CD4-positive, alpha-beta T cell treated with Interleukin-17A for 4 hours (primary cell): ENCODE data around the gene UBTD1.
"Not testable (repeated sequence)": the region's sequence is repeated elsewhere in the genome, so short reads cannot be mapped to it uniquely, and the experiment has no call there.

Experiments used
- DNase-seq: peaks from one replicate; pipeline ENCODE4 v3.0.0-alpha.2; 2020; ENCODE audit warnings: mixed read lengths

Gene UBTD1

GRCh38 chr10:97517096-97517750 lies 18.5 kb downstream of the UBTD1 start:
- no peak for DNase-seq

DNA sequence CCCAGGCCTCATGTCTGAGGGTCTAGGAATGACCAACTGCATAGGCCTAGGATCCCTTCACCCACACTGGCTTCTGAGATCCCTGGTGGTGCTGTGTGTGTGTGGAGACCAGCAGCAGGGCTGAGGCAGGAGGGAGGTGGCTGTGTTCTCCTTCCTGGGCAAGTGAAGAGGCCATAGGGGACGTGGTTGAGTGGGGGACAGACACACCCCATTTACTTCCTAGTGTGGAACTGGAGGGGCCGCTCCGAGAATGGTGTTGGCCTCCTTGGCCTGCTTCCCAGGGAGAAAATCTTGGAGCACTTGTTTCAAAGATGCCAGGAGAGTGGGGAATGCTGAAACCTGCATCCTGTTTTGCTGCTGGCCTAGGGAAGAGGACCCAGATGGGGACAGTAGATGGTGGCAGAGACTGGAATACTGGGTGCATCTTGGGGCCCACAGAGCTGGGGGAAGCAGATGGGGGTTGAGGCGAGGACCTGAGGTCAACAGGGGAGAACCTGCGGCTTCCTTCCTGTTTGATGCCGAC lies 19.1 kb downstream of the UBTD1 start:
- DNase-seq: no peak

GRCh38 chr10:97518301-97519043 lies 19.7 kb downstream of the UBTD1 start:
- DNase-seq: no peak

GRCh38 chr10:97519342-97519741 lies 20.6 kb downstream of the UBTD1 start:
- no peak for DNase-seq

DNA sequence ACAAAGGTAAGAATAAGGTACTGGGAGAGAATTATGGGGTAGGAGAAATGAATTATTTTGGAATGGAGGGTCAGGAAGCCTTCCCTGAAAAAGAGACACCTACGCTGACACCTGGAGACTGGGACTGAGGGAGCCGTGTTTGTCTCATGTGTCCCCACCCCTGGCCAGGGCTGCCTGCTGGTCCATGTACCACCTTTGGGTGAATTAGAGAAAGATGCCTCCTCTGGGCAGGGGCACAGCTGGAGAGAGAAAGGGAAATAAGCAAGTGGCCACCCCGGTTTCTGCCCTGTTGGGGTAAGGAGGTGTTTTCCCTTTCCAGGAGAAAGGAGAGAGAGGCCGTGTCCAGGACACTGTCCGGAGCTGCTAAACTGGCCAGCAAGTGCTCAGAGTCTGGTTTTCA lies 21.8 kb downstream of the UBTD1 start:
- DNase-seq: no peak

GRCh38 chr10:97520978-97521761 lies 22.4 kb downstream of the UBTD1 start:
- no peak for DNase-seq

DNA sequence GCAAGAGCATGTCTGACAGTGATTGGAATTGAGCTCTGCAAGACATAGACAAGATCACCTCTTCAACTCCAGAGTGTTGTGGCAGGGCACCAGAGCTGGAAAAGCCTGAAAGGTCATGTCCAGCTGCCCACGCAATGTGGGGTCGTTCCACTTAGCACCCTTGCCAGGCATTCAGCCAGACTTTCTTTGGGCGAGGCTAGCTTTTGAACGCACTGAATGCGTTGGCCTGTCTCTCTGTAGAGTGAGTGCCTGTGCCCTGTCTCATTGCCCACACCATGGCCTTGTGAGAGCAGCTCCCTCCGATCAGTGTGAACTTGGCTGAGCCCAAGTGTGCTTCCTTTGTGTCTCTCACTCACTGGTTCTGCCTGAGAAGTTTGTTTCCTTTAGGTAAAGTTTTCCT lies 23.3 kb downstream of the UBTD1 start:
- DNase-seq: no peak

DNA sequence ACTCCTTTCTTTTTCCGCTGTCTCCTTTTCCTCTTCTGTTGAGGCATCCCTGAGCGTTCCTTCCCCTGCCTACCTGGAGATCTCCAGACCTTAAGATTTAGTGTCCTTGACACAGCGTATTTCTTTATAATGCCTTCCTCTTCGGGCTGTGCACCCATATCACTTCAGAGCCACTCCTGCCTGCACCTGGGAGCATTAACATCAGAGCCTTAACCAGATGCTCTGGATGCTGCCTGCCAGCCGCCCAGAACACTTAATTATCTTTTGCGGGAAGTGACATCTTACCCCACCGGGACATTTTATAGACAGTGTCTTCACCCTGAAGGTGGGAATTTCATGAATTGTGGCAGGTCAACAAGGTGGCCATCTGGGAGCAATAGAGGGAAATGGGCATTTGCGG lies 24.2 kb downstream of the UBTD1 start:
- DNase-seq: no peak

GRCh38 chr10:97525086-97525485 lies 26.4 kb downstream of the UBTD1 start:
- DNase-seq: no peak

DNA sequence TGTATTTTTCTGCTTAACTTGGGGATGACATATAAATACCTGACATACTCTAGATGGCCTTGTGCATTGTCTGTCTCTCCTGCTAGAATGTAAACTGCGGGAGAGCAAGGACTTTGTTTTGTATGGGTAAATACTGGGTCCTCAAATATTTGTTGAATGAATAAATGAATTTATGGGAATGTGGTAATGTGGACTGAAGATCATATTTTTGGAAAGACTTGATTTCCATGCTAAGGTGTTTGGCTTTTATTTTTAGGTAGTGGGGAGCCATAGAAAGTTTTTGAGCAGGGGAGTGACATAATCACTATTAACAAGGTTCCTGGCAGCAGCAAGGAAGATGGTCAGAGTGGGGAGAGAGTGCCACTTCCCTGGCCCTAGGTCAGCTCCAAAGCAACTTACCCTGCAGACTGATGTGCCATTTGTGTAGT lies 27.0 kb downstream of the UBTD1 start:
- DNase-seq: no peak

DNA sequence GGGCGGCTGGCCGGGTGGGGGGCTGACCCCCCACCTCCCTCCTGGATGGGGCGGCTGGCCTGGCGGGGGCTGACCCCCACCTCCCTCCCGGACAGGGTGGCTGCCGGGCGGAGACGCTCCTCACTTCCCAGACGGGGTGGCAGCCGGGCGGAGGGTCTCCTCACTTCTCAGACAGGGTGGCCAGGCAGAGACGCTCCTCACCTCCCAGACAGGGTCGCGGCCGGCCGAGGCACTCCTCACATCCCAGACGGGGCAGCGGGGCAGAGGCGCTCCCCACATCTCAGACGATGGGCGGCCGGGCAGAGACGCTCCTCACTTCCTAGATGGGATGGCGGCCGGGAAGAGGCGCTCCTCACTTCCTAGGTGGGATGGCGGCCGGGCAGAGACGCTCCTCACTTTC lies 30.2 kb downstream of the UBTD1 start:
- DNase-seq: not testable (repeated sequence)

- no peak for DNase-seq
Observed at GRCh38 chr10:97529685-97530465, 31.2 kb downstream of the UBTD1 start.

GRCh38 chr10:97531401-97531986 lies 32.8 kb downstream of the UBTD1 start:
- DNase-seq: no peak

- no peak for DNase-seq
Observed at GRCh38 chr10:97532935-97533671, 34.4 kb downstream of the UBTD1 start.

DNA sequence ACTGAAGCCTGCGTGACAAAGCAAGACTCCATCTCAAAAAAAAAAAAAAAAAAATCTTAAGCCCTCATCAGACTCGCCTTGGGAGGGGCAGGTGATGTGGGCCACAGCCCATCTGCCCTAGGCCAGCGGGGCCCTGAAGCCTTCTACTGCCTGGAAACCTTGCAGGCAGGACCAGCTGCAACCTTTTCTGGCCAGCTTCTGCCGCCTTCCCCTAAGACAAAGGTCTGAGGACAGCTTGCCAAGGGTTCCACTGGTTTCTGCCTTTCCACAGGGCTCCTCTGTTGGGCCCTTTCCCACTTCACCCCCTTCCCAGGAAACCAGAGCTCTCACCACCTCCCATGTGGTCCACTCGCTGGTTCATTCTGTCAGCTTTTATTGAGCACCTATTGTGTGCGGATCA lies 35.2 kb downstream of the UBTD1 start:
- DNase-seq: no peak

DNA sequence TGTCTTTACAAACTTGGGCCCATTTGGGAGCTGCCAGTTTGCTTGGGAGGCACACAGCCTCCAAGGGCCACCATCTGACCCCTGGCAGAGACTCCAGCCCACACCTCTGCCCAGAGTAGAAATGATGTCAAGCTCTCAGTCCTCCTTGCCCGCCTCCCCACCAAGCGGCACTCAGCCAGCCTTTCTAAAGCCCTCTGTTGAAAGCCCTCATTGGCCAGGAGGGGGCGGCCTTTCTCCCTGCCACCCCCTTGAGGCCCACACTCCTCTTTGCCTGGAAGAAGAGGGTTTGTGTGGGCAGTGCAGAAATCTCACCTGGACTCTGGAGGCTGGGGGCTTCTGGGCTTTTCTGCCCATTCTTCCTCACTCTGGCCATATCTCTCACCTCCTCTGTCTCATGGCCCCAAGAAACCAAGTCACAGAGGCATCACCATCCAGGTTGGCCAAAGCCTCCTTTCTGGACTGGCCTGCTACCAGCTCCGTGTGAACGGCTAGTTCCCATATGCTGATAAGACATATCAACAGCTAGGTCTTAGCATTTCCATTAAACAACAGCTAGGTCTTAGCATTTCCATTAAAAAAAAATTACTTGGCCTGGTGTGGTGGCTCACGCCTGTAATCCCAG lies 36.1 kb downstream of the UBTD1 start:
- peak; percentile 34 for DNase-seq

GRCh38 chr10:97537186-97537869 lies 38.6 kb downstream of the UBTD1 start:
- DNase-seq: no peak

- DNase-seq: no peak
Observed at GRCh38 chr10:97538411-97538810, 39.7 kb downstream of the UBTD1 start.

DNA sequence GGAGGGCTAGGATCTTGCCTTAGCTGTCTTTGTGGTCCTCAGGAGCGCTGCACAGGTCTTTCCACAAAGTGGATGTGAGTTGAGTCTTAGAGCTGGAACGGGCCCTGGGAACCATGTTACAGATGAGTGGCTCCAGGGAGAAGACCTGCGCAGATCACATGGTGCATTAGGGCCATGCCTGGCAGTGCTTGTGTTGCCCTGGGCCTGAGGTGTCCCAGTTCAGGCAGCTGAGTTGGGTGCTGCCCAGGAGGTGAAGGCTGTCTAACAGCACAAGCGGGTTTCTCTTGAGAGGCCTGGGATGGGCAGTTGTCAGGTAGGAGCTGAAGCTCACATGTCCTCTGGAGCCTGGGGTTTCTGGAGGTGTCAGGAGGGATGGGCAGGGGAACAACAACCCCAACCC lies 40.1 kb downstream of the UBTD1 start:
- DNase-seq: no peak

- DNase-seq: no peak
Observed at GRCh38 chr10:97539523-97540200, 40.9 kb downstream of the UBTD1 start.
